Stimulated activated CD4-positive, alpha-beta T cell treated with anti-CD3 and anti-CD28 coated beads, Interleukin-2, amount 100 ng/mL, for 24 hours (primary cell): ENCODE results near the gene SGO2.
A peak's percentile ranks its signal among the peaks of the same experiment; 100 is the strongest.

Experiments
- DNase-seq, 2 donors: peaks; one replicate each; pipeline ENCODE4 v3.0.0-alpha.2; 2020

Gene SGO2, protein sequence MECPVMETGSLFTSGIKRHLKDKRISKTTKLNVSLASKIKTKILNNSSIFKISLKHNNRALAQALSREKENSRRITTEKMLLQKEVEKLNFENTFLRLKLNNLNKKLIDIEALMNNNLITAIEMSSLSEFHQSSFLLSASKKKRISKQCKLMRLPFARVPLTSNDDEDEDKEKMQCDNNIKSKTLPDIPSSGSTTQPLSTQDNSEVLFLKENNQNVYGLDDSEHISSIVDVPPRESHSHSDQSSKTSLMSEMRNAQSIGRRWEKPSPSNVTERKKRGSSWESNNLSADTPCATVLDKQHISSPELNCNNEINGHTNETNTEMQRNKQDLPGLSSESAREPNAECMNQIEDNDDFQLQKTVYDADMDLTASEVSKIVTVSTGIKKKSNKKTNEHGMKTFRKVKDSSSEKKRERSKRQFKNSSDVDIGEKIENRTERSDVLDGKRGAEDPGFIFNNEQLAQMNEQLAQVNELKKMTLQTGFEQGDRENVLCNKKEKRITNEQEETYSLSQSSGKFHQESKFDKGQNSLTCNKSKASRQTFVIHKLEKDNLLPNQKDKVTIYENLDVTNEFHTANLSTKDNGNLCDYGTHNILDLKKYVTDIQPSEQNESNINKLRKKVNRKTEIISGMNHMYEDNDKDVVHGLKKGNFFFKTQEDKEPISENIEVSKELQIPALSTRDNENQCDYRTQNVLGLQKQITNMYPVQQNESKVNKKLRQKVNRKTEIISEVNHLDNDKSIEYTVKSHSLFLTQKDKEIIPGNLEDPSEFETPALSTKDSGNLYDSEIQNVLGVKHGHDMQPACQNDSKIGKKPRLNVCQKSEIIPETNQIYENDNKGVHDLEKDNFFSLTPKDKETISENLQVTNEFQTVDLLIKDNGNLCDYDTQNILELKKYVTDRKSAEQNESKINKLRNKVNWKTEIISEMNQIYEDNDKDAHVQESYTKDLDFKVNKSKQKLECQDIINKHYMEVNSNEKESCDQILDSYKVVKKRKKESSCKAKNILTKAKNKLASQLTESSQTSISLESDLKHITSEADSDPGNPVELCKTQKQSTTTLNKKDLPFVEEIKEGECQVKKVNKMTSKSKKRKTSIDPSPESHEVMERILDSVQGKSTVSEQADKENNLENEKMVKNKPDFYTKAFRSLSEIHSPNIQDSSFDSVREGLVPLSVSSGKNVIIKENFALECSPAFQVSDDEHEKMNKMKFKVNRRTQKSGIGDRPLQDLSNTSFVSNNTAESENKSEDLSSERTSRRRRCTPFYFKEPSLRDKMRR

DNA sequence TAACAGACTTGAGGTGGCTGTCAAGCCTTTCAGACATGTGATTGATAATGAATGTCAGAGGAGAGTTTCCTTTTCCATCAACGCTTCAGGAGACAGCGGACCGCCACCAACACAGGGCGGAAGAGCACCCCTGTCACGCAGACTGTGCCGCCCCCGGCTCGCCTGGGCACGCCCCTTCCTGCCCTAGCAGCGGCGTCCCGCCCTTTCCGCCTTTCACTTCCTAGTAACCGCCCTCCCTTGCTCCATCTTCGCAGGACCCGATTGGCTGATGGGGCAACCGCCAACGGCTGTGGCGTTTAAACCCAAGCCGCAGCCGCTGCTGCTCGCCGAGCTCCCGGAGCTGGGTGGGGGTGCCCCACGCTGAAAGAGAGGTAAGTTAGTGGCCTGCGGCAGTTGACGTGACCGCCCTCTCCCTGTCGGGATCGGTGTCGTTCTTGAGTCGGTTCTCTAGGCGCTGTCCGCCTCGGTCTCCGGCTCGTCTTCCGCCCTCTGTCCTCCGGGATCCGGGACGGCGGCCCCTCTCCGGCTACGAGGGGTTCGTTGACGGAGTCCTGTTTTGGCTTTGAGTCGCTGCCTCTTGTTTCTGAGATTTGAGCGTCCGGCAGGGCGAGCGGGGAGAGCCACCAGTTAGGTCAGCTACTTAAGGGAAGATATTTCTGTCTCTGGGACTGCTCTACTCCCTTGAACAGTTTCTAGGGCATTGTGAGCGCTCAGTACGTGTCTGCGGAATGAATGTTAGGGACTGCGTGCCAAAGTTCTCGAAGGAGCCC is at the start of gene SGO2:
SGO2 (plus strand) TSS at position 326 of the 770 bp plus-strand sequence. CDS start 6,769 bp downstream, outside the sequence.
- DNase-seq = peak; percentile 96 to 97

DNA sequence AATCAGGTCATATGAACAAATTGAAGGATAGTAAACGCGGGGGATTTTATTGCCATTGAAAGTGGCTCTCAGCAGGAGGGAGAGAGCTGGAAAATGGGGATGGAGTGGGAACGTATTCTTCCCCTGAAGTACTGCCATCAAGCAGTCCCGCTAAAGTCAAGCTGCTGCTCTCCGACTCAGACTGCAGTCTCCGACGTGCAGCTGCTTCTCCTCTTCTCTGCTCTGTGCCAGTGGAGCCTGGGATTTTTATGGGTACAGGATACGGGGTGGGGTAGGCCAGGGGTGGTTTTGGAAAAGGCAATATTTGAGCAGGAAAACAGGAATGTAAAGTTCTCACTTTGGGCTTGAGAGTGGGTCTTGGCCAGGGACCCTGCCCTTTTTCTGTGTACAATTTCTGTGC is 49.2 kb upstream of the SGO2 start:
- DNase-seq = no peak

DNA sequence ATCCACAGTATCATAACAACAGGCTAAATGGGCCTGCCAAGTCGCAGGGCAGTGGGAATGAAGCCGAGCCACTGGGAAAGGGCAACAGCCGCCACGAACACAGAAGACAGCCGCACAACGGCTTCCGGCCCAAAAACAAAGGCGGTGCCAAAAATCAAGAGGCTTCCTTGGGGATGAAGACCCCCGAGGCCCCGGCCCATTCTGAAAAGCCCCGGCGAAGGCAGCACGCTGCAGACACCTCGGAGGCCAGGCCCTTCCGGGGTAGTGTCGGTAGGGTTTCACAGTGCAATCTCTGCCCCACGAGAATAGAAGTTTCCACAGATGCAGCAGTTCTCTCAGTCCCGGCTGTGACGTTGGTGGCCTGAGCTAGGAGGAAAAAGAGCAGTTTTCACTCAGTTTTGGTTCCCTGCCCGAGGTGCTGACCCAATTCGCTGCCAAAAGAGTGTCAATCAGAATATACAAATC is 48.3 kb upstream of the SGO2 start:
- no peak for DNase-seq

DNA sequence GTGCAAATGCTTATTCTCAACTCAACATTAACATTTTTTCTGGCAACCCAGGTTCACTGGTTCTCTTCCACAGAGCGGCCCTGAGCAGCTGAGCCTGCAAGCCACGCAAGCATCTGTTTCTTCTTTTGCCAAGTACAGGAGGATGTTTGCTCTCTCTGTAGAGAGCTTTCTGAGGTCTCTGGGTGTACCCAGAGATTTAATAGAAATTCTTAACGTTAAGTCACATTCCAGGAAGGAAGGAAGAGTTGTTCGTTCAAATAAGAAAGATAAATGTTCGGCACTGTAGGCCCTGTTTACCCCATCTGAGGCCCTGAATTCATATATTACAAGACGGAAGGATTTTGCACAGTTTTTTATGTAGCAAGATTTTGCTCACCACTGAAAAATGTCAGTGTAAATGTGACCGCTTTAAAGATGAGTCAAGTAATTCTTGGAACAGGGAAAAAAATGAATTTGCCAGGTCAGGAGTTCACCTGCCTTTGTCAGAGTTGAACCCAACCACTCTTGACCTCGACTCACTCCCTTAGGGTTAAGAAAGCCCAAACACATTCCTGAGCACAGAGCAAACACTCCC is 46.2 kb upstream of the SGO2 start:
- DNase-seq = no peak

DNA sequence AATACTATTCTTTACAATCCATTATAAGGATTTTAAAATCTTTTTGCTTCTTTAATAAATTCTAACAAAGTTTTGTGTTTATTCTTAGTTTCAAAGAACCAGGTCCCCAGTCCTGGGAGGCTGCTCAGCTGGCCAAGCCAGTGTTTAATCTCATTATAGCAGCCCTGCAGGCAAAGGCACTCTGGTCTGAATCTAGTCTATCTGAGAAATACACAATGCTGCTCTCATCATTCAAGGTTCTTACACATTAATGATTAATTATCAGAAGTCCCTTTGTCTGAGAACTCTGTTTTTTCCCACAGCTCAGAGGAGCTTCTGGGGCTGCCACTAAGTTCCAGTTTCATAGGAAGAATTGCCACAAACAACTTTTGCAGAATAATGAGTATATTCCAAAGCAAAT is 43.8 kb upstream of the SGO2 start:
- DNase-seq = no peak

DNA sequence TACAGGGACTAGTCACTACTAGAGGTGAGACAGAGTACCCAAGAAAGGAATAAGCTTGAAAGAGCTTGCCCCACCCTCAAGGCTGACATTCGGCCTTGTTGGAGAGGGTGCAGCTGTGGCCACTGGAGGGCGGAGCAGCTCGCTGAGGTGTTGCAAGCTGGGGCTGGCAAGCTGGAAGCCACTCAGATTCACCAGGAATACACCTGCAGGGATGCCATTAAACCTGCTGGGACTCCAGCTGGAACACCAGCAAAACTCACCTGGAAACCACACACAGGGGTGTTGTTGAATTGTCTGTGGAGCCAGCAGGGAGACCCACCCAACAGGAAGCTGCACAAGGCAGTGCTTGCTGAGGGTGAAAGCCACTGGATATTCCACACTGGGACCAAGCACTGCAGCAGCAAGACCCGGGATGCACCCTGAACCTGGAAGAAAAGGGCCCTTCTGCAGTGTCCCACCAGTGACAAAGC is 42.2 kb upstream of the SGO2 start:
- DNase-seq = peak in 1 of 2 donors; percentile 42

DNA sequence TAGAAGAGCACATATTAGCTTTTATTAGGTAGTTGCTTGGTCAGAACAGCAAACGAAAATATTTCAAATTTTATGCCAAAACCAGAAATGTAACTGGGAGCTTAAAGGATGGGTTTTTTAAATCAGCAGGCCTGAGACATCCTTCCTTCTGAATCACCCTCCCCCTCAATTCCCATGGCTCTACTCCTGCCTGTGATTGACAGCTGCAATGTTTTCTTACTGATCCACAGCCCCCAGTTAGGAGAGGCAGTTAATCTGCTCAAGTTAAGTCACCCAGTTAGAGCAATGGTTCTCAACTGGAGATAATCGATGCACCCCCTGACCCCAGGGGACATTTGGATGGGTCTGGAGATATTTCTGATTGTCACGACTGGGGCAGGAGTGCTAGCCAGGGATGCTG is 41.1 kb upstream of the SGO2 start:
- DNase-seq = no peak

DNA sequence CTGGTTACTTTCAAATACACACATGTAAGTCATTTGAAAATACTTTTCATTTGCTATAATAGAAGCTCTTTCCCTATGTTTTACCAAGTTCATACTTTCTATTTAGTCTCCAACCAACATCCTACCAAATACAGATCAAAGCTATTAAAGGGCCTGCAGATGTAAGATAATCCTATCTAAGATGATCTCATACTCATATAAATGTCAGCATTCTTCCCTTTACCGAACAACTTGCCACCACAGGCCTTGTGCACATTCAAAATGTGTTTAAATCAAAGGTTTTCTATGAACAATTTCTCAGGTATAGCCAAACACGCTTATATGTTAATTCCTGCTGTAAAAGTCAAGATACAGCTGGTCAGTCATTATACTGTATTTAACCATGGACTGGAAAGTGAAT is 39.5 kb upstream of the SGO2 start:
- no peak for DNase-seq

DNA sequence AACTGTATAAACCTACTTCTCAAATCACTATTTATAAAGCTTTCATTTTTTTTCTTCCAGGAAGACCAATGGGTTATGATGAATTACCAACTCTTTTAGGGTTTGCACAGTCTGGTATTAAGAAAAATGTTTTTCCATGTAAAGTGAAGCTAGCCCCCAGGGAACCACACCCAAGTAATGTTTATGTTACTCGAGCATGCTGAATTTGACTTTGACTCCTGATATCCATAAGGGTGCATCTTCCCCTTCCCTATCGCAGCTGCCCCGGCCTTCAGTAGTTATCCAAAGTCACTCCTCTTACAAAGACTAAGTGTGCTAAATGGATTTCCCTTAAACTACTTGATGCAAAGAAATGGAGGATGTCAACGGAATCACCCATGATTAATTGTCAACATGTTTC is 37.8 kb upstream of the SGO2 start:
- no peak for DNase-seq

DNA sequence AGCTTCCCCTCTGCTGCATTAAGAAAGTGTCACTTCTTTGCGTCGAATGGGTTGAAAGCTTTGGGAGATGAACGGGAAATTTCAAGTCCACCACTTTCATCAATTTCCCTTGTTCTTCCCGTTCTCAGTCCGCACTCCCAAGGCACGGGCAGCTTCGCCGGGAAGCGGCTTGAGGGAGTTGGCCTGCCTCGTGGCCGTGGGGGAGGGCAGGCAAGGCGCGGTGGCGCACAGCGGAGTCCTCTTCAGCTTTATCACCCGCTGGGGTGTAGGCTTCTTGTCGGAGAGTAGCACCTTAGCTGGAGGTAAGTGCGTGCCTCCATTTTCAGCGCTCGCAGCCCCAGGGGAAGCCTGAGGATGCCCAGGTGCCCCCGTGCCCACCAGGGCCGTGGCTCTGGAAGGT is 36.0 kb upstream of the SGO2 start:
- DNase-seq = no peak

DNA sequence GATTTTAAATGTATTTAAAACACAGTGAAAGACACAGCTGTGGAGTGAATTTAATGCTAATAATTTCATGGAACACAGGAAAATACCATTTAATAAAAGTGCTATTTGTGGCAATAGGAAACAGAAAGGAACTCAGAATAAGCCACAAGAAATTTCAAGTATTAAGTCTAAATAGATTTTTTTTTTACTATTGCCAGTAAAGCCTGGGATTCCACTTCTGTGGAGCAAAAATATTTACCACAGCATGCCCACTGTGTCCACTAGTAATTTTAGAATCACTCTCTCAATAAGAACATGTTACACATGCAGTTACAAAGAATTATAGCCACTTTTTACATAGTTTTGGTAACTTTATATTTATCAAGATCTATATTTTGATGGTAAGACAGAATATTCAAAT is 33.4 kb upstream of the SGO2 start:
- no peak for DNase-seq

DNA sequence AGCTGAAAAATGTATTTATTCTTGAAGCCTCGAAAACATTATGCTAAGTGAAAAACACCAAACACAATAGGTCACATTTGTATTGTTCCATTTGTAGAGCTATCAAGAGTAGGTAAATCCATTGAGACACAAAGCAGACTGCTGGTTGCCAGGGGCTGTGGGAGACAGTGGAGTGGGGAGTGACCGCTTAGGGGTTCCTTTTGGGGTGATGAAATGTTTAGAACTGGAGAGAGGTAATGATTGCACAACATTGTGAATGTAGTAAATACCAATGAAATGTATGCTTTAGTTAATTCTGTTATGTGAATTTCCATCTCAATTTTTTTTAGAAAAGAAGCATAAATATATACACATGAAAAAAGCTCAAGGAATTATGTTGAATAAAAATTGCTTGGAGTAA is 32.0 kb upstream of the SGO2 start:
- DNase-seq = no peak

DNA sequence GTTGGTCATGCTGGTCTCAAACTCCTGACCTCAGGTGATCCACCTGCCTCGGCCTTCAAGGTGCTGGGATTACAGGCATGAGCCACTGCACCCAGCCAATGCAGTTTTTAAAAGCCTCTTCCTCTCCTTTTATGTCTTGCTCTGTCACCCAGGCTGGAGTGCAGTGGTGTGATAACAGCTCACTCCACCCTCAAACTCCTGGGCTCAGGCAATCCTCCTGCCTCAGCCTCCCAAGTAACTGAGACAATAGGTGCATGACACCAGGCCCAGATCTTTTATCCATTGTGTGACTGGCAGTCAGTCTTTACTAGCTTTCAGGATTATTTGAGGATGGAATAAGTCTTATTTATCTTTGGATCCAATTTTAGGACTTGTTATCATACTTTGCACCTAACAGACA is 29.3 kb upstream of the SGO2 start:
- DNase-seq = no peak

DNA sequence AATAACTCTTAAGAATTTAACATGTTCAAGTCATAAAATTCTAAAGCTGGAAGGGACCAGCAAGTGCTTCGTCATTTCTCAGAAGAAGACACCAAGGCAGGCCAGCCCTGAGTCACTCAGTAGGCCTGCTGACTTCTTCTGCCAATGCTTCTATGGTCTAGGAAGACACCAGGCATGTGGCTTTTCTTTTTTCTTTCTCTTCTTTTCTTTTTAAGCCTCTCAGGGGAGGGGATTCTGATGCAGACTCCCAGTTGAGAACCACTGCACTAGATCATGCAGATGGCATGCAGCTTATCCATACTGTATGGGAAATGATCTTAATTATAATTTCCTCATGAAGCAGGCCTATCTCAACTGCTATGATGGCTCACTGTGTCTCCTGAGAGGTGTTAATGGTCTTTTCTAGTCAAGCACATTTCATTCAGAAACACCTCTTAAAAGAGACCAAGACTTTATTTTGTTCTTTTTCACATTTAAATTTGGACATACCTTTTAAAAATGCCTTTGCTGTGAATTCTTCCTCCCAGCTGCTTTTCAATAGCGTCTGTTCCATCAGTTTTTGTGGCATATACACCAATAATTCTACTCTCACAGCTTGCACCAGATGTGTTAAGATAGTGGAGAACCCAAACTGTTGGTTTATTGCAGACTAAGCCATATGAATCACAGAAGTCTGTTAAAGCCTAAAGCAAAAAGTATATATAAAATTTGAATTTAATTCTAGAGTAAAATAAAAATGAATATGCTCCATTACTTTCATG is 27.4 kb upstream of the SGO2 start:
- DNase-seq = no peak

DNA sequence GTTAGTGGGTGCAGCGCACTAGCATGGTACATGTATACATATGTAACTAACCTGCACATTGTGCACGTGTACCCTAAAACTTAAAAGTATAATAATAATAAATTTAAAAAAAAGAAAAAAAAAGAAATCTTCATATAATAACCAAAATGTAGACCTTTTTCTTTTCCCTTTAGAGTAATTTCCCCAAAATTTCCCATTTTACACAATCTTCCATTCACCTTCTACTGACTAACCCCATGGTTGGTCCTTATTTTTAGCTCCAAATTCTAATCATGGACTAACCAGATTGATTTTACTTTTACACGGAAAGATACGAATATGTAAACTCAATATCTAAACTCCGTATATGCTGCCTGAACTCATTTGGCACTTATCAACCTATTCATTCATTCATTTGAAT is 23.8 kb upstream of the SGO2 start:
- DNase-seq = no peak

DNA sequence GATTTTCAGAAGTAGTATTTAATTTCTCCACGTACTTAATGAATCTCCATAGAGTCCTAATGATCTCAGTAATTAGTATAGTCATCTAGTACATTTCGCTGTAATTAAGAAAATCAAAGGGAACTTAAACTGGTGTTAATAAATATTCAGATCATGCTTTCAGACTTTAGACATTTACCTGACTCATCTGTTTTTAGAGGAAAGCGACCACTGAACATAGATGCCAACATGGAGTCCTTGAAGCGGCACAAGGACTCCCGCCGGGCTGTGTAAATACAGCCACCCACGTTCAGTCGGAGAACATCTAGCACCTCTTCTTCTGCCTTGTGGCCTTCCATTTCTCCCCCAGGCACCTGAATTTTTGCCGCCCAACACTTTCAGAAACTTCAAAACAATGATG is 19.3 kb upstream of the SGO2 start:
- no peak for DNase-seq

DNA sequence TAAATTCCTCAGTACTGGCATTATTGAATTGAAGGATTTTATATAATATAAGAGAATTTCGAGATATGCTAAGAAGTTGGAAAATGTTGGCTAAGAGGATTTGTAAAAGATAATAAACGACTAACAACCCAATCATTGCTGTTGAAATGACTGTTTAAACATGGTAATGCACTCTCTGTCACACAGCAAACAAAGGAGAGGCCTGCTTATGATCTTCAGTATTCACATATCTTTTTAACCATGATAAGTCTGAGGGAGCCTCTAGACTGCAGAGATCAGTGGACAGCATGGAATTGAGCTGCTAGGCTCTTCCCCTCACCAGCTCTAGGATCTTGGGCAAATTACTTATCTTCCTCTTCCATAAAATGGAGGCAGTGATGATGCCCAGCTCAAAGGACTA is 18.8 kb upstream of the SGO2 start:
- no peak for DNase-seq

DNA sequence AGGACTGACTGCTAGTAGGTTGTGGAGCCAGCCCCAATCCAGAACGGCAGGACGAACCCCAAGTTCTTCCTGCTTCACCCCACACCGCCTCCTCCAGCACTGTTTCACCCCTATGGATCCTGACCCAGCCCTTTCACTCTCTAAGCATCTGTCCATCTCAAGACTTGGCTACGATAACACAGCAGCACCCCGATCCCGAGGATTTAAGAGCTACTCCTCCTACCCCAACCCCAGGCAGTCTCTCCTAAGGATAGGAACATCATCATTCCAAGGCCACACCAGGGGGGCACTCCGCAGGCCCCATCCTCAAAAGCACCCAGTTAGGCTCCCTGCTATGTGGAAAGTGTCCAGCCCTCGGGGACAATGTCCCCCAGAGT is 16.8 kb upstream of the SGO2 start:
- no peak for DNase-seq

DNA sequence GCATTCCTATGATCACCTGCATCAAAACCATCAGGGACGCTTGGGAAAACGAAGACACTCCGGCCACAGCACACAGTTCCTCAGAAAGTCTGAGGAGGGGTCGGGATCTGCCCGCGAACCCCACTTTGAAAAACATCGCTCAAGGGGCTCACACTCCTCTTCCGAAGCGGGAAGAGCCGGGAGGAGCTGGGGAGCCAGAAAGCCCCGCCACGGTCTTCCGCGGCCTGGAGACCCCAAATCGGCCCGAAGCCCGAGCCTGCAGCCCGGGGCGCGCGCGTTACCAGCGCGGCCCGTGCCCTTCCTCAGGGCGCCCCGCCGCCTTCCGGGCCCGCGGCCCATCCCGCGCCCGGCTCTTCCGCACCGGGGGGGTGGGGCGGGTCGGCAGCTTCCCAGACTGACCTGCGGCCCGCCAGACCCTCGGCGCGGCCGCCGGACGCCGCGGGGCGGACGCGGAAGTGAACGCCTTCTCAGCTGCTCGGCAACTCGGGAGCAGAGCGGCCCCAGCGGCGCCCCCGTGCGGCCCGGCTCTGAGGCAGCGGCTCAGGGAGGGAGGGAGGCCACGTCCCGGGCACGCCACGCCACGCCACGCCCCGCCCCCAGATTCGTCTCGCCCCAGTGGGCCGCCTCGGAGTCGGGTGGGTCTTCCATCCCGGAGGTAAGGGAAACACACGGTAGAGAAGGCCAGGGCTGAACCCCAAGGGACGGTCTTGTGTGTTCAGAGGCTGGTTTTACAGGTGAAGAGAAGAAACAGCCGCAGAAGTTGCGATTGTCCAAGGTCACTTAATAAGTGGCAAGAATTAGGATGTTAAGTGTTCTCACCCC is 16.2 kb upstream of the SGO2 start, which contains the start of gene KCTD18:
KCTD18 (minus strand) TSS at position 457 of the 822 bp plus-strand sequence. CDS start 3,052 bp downstream, outside the sequence.
- peak; percentile 93 to 94 for DNase-seq

DNA sequence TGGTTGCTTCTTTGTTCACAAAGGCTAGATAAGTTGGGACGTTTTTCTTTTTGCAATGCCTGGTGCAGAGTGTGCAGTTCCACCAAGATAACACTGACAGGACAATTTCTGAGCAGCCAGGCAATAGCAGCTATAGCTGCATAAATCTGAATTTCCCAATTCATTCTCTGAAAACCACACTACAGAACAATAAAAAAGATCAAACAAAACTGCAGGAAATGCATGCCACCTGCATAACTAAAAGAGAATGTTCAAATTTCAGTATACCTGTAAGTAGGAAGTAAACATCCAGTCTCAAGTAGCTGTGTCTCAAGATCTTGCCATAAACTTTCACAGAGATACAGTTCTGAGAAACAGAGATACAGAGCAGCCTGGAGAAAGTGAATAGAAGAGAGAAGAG is 10.9 kb upstream of the SGO2 start:
- no peak for DNase-seq
